Choroid plexus epithelial cell (primary cell): ENCODE results near the gene DDN.

Experiments used
- DNase-seq: peaks from one replicate; pipeline ENCODE4 v3.0.0-alpha.2; 2010; ENCODE audit warnings: low read depth
- H3K4me3 ChIP-seq: 2 replicates; pipeline ENCODE4 v1.5.1; 2011; ENCODE audit warnings: low read depth, mild to moderate bottlenecking, control low read depth, low read length, moderate library complexity
- CTCF ChIP-seq: conservative IDR thresholded peaks from 2 replicates; pipeline ENCODE4 v1.5.1; 2011; ENCODE audit warnings: low read depth, mild to moderate bottlenecking, control low read depth, inconsistent platforms, low read length, moderate library complexity

Gene DDN

GRCh38 chr12:48982397-48983080 lies 16.6 kb downstream of the DDN start:
- no peak for TF ChIP-seq CTCF

GRCh38 chr12:48981757-48982157 lies 17.4 kb downstream of the DDN start:
- no peak for DNase-seq
- no peak overlapping the region for H3K4me3 ChIP-seq
- no peak for TF ChIP-seq CTCF

More at GRCh38 chr12:48982397-48983080, 16.6 kb downstream of the DDN start:
- H3K4me3 ChIP-seq = no peak overlapping the region
- no peak for DNase-seq

GRCh38 chr12:48980953-48981756 lies 18.0 kb downstream of the DDN start:
- DNase-seq = no peak
- TF ChIP-seq CTCF = no peak
- no peak overlapping the region for H3K4me3 ChIP-seq

GRCh38 chr12:48980389-48980952 lies 18.7 kb downstream of the DDN start:
- no peak for TF ChIP-seq CTCF
- H3K4me3 ChIP-seq = no peak overlapping the region
- no peak for DNase-seq

GRCh38 chr12:48979602-48980388 lies 19.4 kb downstream of the DDN start:
- no peak for TF ChIP-seq CTCF
- H3K4me3 ChIP-seq = no peak overlapping the region
- DNase-seq = no peak

- no peak for TF ChIP-seq CTCF
- no peak for DNase-seq
- no peak overlapping the region for H3K4me3 ChIP-seq
Measured at GRCh38 chr12:48978741-48979601, 20.2 kb downstream of the DDN start.
